C4-2B (cell line): ENCODE measurements around the gene TMEM220.

ENCODE experiments used
- CTCF ChIP-seq: fragments of 450-650 bp; conservative IDR thresholded peaks from 2 replicates; pipeline ENCODE4 v1.5.1; 2017; ENCODE audit warnings: mild to moderate bottlenecking
- ZFX ChIP-seq: fragments of 450-650 bp; IDR thresholded peaks from 2 replicates; pipeline ENCODE4 v1.6.1; 2017

- TF ChIP-seq CTCF (no peak), ZFX (no peak)
Observed at GRCh38 chr17:10779609-10780008, 49.8 kb upstream of the TMEM220 start.
